Sigmoid colon (tissue), 7 donors: ENCODE measurements around the gene REV3L. TPM values are rescaled to one million over a fixed set of nuclear protein-coding genes. Genes with fewer than 3 reads are reported as not detected.

Experiments used
- DNase-seq: peaks from one replicate; pipeline ENCODE4 v3.0.0-alpha.2; 2019
- H3K27ac ChIP-seq, 4 donors: fragments of 200-600 bp; sonication (generic); one replicate each; pipeline ENCODE4 v1.5.1; 2016 to 2019; ENCODE audit warnings: mild to moderate bottlenecking in 1 of 4
- H3K27me3 ChIP-seq, 3 donors: fragments of 200-600 bp; sonication (generic); one replicate each; pipeline ENCODE4 v1.5.1; 2019; ENCODE audit warnings: mild to moderate bottlenecking in 1 of 3
- H3K36me3 ChIP-seq, 4 donors: fragments of 200-600 bp; sonication (generic); one replicate each; pipeline ENCODE4 v1.5.1; 2016 to 2019
- H3K4me1 ChIP-seq, 4 donors: fragments of 200-600 bp; sonication (generic); one replicate each; pipeline ENCODE4 v1.5.1; 2017 to 2019
- H3K4me3 ChIP-seq, 4 donors: fragments of 200-600 bp; sonication (generic); one replicate each; pipeline ENCODE4 v1.5.1; 2017 to 2019; ENCODE audit warnings: mild to moderate bottlenecking in 2 of 4, moderate library complexity in 1 of 4
- H3K9me3 ChIP-seq, 4 donors: fragments of 200-600 bp in 3 of 4; sonication (generic) in 3 of 4; one replicate each; pipeline versions ENCODE4 v1.5.1 to v1.6.1; 2013 to 2019
- CTCF ChIP-seq, 4 experiments: fragments of 450-650 bp in 3 of 4; fragments of 200-600 bp in 1 of 4; IDR thresholded peaks; one replicate each; pipeline ENCODE4 v1.5.1; 2016 to 2019; ENCODE audit warnings: antibody characterized with exemption in 4 of 4, mild to moderate bottlenecking in 3 of 4, moderate library complexity in 2 of 4
- EP300 ChIP-seq, 4 donors: sonication (generic); formaldehyde crosslinking; IDR thresholded peaks; one replicate each; pipeline ENCODE4 v1.6.1; 2017; ENCODE audit warnings: antibody characterized with exemption in 4 of 4
- POLR2A ChIP-seq, 2 donors: fragments of 450-650 bp; IDR thresholded peaks; one replicate each; pipeline ENCODE4 v1.6.1; 2016; ENCODE audit warnings: antibody characterized with exemption in 2 of 2, mild to moderate bottlenecking in 2 of 2, moderate library complexity in 2 of 2
- POLR2AphosphoS5 ChIP-seq, 4 donors: sonication (generic); formaldehyde crosslinking; IDR thresholded peaks; one replicate each; pipeline ENCODE4 v1.6.1; 2017; ENCODE audit warnings: antibody characterized with exemption in 4 of 4
- WGBS, 2 donors: extraction: QIAGEN DNeasy Blood & Tissue Kit; methylation state at CpG; one replicate each; pipeline ENCODE4 v1.1.7; 2013; 5-methylcytosine and 5-hydroxymethylcytosine counted together
- intact Hi-C: fragments of 100-400 bp; cut with DNase I; formaldehyde crosslinking; loops from one replicate; pipeline ENCODE4 v1.15.1; 2023
- polyA plus RNA-seq, 3 donors: library from polyadenylated mRNA; stranded (reverse); fragments of 200-250 nt; gene quantifications; one replicate each; pipeline ENCODE4 v1.2.3, GENCODE V29; 2013
- total RNA-seq, 4 donors: library from RNA; depleted of rRNA; stranded (reverse); fragments of >200 nt; gene quantifications; one replicate each; pipeline ENCODE4 v1.1.0, GENCODE V29; 2016
- donor health status: healthy with polysubstance abuse.
- donor health status: Bipolar disorder and iron deficiency.
- donor health status: healthy.

The REV3L gene
- total and polyA plus RNA-seq, 7 donors = 3.0 to 122 (median 72.1) TPM

- intact Hi-C loops = no loop called here
- 98% methylated on average over 2 of the region's 2 CpGs for WGBS, 2 donors
Observed at GRCh38 chr6:111379831-111380230, 103.2 kb downstream of the REV3L start.

GRCh38 chr6:111379302-111379701, 103.7 kb downstream of the REV3L start:
- Histone ChIP-seq H3K27me3 (no peaks in the 10 kb centered on the region), H3K4me3 (no peak overlapping the region), H3K4me1 (peaks cover 0 to 26% (median 19%) of the 10 kb centered on the region in 4 donors), H3K9me3 (no peaks in the 10 kb centered on the region), H3K36me3 (peaks cover 0 to 80% (median 19%) of the 10 kb centered on the region in 4 donors), H3K27ac (no peak overlapping the region)
- intact Hi-C loops = no loop called here
- TF ChIP-seq POLR2AphosphoS5 (IDR thresholded peaks at IDR 0.05) (no peak), EP300 (IDR thresholded peaks at IDR 0.05) (no peak), CTCF (IDR thresholded peaks at IDR 0.05) (no peak), POLR2A (IDR thresholded peaks at IDR 0.05) (no peak)
- no peak for DNase-seq

More at GRCh38 chr6:111379831-111380230, 103.2 kb downstream of the REV3L start:
- Histone ChIP-seq H3K4me3 (no peak overlapping the region), H3K4me1 (peaks cover 0 to 26% (median 19%) of the 10 kb centered on the region in 4 donors), H3K9me3 (no peaks in the 10 kb centered on the region), H3K27ac (no peak overlapping the region), H3K36me3 (peaks cover 0 to 80% (median 19%) of the 10 kb centered on the region in 4 donors), H3K27me3 (no peaks in the 10 kb centered on the region)
- no peak for DNase-seq
- TF ChIP-seq POLR2AphosphoS5 (IDR thresholded peaks at IDR 0.05) = no peak
- no peak for TF ChIP-seq EP300 (IDR thresholded peaks at IDR 0.05)
- no peak for TF ChIP-seq CTCF (IDR thresholded peaks at IDR 0.05)
- no peak for TF ChIP-seq POLR2A (IDR thresholded peaks at IDR 0.05)

GRCh38 chr6:111377558-111378120, 105.4 kb downstream of the REV3L start:
- no peaks in the 10 kb centered on the region for H3K9me3 ChIP-seq
- H3K36me3 ChIP-seq = peaks cover 0 to 83% (median 19%) of the 10 kb centered on the region in 4 donors
- H3K27me3 ChIP-seq = no peaks in the 10 kb centered on the region
- no peak overlapping the region for H3K27ac ChIP-seq
- DNase-seq = no peak
- intact Hi-C loops = no loop called here
- TF ChIP-seq POLR2AphosphoS5 (IDR thresholded peaks at IDR 0.05) (no peak), CTCF (IDR thresholded peaks at IDR 0.05) (no peak), EP300 (IDR thresholded peaks at IDR 0.05) (no peak), POLR2A (IDR thresholded peaks at IDR 0.05) (no peak)
- peaks cover 0 to 20% (median 14%) of the 10 kb centered on the region in 4 donors for H3K4me1 ChIP-seq
- H3K4me3 ChIP-seq = no peak overlapping the region
- 91 to 97% methylated on average over 2 of the region's 2 CpGs for WGBS, 2 donors

- H3K36me3 ChIP-seq = peaks cover 0 to 30% (median 0%) of the 10 kb centered on the region in 4 donors
- TF ChIP-seq EP300 (IDR thresholded peaks at IDR 0.05) (peak in 1 of 4 donors; percentile 7), POLR2A (IDR thresholded peaks at IDR 0.05) (no peak), POLR2AphosphoS5 (IDR thresholded peaks at IDR 0.05) (peak in 3 of 4 donors; percentile 67 to 77 (median 68))
- no peak for DNase-seq
- H3K27me3 ChIP-seq = no peaks in the 10 kb centered on the region
- peak overlapping the region in 3 of 4 donors; percentile 70 to 76 (median 71) for H3K27ac ChIP-seq
- no peak overlapping the region for H3K4me3 ChIP-seq
- intact Hi-C loops = loop anchor here (5.0 to 10.0 kb wide), 2 partner anchors 115 to 197 kb away; partner anchors contain the start of gene REV3L
- no peaks in the 10 kb centered on the region for H3K9me3 ChIP-seq
- WGBS, 2 donors = 82 to 92% methylated on average over 9 of the region's 9 CpGs
- H3K4me1 ChIP-seq = peaks cover 0 to 33% (median 16%) of the 10 kb centered on the region in 4 donors
Observed at GRCh38 chr6:111367393-111368088, 115.5 kb downstream of the REV3L start.

- intact Hi-C loops = loop anchor here (5.0 to 10.0 kb wide), 2 partner anchors 203 to 281 kb away; no protein-coding TSS in a partner anchor
- Histone ChIP-seq H3K4me1 (peaks cover 0 to 31% (median 4%) of the 10 kb centered on the region in 4 donors), H3K4me3 (no peak overlapping the region), H3K36me3 (peaks cover 0 to 48% (median 5%) of the 10 kb centered on the region in 4 donors), H3K9me3 (no peaks in the 10 kb centered on the region), H3K27ac (peak overlapping the region in 1 of 4 donors; percentile 7), H3K27me3 (no peaks in the 10 kb centered on the region)
- DNase-seq = no peak
- TF ChIP-seq CTCF (IDR thresholded peaks at IDR 0.05) (peak in 3 of 4 experiments; percentile 29 to 64 (median 34)), POLR2A (IDR thresholded peaks at IDR 0.05) (no peak), POLR2AphosphoS5 (IDR thresholded peaks at IDR 0.05) (no peak), EP300 (IDR thresholded peaks at IDR 0.05) (no peak)
- WGBS, 2 donors = 65 to 71% methylated on average over 5 of the region's 5 CpGs
Observed at GRCh38 chr6:111361648-111362047, 121.4 kb downstream of the REV3L start.
